ENCODE measurements around the gene OR10D3.

Gene OR10D3

GRCh38 chr11:124207102-124207792 lies 24.1 kb downstream of the OR10D3 start:
- no peak for ATAC-seq (ENCODE audit: insufficient read depth, low read depth)
- Histone ChIP-seq H3K4me2 (ENCODE audit: insufficient read depth, low read length) (no peak overlapping the region), H3K9me3 (ENCODE audit: insufficient read depth, low read length, severe bottlenecking) (no peaks in the 10 kb centered on the region), H3K4me1 (ENCODE audit: insufficient read depth, low read length) (no peaks in the 10 kb centered on the region), H4K20me1 (ENCODE audit: insufficient read depth, low read length) (no peaks in the 10 kb centered on the region), H3K9ac (ENCODE audit: low read depth, low read length) (no peak overlapping the region), H3K4me3 (ENCODE audit: low read depth in 1 of 2, low read length in 2 of 2) (no peak overlapping the region), H3K27me3 (ENCODE audit: insufficient read depth, low read length, poor library complexity) (peaks cover 2% of the 10 kb centered on the region), H3K36me3 (ENCODE audit: insufficient read depth, low read length) (no peaks in the 10 kb centered on the region), H3K79me2 (ENCODE audit: insufficient read depth, low read length) (no peaks in the 10 kb centered on the region), H2AFZ (ENCODE audit: low read depth, low read length) (no peak overlapping the region), H3K27ac (ENCODE audit: low read length) (no peak overlapping the region)
- no peak for DNase-seq
- TF ChIP-seq, protein P1, sequence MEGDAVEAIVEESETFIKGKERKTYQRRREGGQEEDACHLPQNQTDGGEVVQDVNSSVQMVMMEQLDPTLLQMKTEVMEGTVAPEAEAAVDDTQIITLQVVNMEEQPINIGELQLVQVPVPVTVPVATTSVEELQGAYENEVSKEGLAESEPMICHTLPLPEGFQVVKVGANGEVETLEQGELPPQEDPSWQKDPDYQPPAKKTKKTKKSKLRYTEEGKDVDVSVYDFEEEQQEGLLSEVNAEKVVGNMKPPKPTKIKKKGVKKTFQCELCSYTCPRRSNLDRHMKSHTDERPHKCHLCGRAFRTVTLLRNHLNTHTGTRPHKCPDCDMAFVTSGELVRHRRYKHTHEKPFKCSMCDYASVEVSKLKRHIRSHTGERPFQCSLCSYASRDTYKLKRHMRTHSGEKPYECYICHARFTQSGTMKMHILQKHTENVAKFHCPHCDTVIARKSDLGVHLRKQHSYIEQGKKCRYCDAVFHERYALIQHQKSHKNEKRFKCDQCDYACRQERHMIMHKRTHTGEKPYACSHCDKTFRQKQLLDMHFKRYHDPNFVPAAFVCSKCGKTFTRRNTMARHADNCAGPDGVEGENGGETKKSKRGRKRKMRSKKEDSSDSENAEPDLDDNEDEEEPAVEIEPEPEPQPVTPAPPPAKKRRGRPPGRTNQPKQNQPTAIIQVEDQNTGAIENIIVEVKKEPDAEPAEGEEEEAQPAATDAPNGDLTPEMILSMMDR (IDR thresholded peaks at IDR 0.05; ENCODE audit: borderline replicate concordance, extremely low read depth, low read length, poor library complexity, severe bottlenecking), result no peak
- no peak for TF ChIP-seq EZH2 (IDR thresholded peaks at IDR 0.05; ENCODE audit: borderline replicate concordance, low read depth, low read length, severe bottlenecking)

DNA sequence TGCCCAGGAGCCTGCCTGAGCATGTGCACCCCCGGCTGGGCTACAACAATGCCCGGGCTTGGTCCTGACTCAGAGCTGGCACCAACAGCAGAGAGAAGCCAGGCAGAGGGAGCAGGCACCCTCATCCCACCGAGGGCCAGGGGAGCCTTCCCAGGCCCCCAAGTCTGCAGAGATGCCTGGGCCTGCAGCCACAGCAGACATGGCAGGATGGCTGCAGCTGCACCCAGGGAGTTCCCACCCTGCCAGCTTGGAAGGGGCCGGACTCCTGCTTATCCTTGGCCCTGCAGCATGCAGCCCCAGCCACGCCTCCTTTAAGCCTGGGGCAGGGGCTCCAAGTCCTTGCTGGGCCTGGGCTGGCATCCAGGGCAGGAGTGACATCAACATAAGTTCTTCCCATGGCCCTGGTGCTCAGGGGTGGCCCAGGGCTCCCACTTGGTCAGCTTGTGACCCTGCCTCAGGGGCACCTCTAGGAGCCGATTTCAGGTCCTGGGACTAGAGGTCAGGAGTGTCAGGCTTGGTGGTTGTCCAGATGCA lies 26.7 kb downstream of the OR10D3 start:
- no peaks in the 10 kb centered on the region for H3K79me2 ChIP-seq (ENCODE audit: insufficient read depth, low read length)
- no peak for TF ChIP-seq EZH2 (IDR thresholded peaks at IDR 0.05; ENCODE audit: borderline replicate concordance, low read depth, low read length, severe bottlenecking)
- TF ChIP-seq, protein P1 (IDR thresholded peaks at IDR 0.05; ENCODE audit: borderline replicate concordance, extremely low read depth, low read length, poor library complexity, severe bottlenecking), result no peak
- H3K9ac ChIP-seq (ENCODE audit: low read depth, low read length), result no peak overlapping the region
- H2AFZ ChIP-seq (ENCODE audit: low read depth, low read length), result no peak overlapping the region
- no peak for ATAC-seq (ENCODE audit: insufficient read depth, low read depth)
- no peak overlapping the region for H3K4me2 ChIP-seq (ENCODE audit: insufficient read depth, low read length)
- no peaks in the 10 kb centered on the region for H4K20me1 ChIP-seq (ENCODE audit: insufficient read depth, low read length)
- no peak overlapping the region for H3K27ac ChIP-seq (ENCODE audit: low read length)
- no peaks in the 10 kb centered on the region for H3K36me3 ChIP-seq (ENCODE audit: insufficient read depth, low read length)
- H3K4me3 ChIP-seq (ENCODE audit: low read depth in 1 of 2, low read length in 2 of 2), result no peak overlapping the region
- no peaks in the 10 kb centered on the region for H3K9me3 ChIP-seq (ENCODE audit: insufficient read depth, low read length, severe bottlenecking)
- peaks cover 2% of the 10 kb centered on the region for H3K27me3 ChIP-seq (ENCODE audit: insufficient read depth, low read length, poor library complexity)
- H3K4me1 ChIP-seq (ENCODE audit: insufficient read depth, low read length), result no peaks in the 10 kb centered on the region
- no peak for DNase-seq

DNA sequence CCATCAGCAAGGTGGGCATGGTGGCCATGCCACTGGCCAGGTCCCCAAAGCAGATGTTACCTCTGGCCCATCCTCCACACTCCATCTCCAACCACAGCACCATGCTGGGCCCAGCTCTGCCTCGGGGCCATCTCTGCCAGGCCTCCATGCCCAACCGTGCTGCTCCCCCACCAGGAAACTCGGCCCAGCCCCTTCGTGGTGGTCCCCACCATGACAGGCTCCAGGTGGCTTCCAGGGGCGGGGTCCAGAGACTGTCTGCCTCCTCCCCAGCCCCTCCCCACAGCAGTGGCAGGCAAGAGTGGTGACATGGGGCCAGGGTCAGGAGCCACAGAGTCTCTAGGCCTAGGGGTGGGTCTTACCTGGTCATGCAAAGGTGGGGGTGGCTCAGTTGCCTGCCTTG lies 27.3 kb downstream of the OR10D3 start:
- no peaks in the 10 kb centered on the region for H4K20me1 ChIP-seq (ENCODE audit: insufficient read depth, low read length)
- peaks cover 2% of the 10 kb centered on the region for H3K27me3 ChIP-seq (ENCODE audit: insufficient read depth, low read length, poor library complexity)
- H3K79me2 ChIP-seq (ENCODE audit: insufficient read depth, low read length), result no peaks in the 10 kb centered on the region
- ATAC-seq (ENCODE audit: insufficient read depth, low read depth) (no peak), DNase-seq (no peak)
- no peaks in the 10 kb centered on the region for H3K4me1 ChIP-seq (ENCODE audit: insufficient read depth, low read length)
- no peak overlapping the region for H2AFZ ChIP-seq (ENCODE audit: low read depth, low read length)
- H3K27ac ChIP-seq (ENCODE audit: low read length), result no peak overlapping the region
- no peaks in the 10 kb centered on the region for H3K36me3 ChIP-seq (ENCODE audit: insufficient read depth, low read length)
- H3K9me3 ChIP-seq (ENCODE audit: insufficient read depth, low read length, severe bottlenecking), result no peaks in the 10 kb centered on the region
- no peak for TF ChIP-seq EZH2 (IDR thresholded peaks at IDR 0.05; ENCODE audit: borderline replicate concordance, low read depth, low read length, severe bottlenecking)
- TF ChIP-seq, protein P1 (IDR thresholded peaks at IDR 0.05; ENCODE audit: borderline replicate concordance, extremely low read depth, low read length, poor library complexity, severe bottlenecking), result no peak
- no peak overlapping the region for H3K4me3 ChIP-seq (ENCODE audit: low read depth in 1 of 2, low read length in 2 of 2)
- H3K9ac ChIP-seq (ENCODE audit: low read depth, low read length), result no peak overlapping the region
- H3K4me2 ChIP-seq (ENCODE audit: insufficient read depth, low read length), result no peak overlapping the region

Measured in DND-41 (cell line).